Peyer's patch (tissue), 4 donors: Measurements from ENCODE around the gene DARS1. TPM values are rescaled to one million over a fixed set of nuclear protein-coding genes. Genes with fewer than 3 reads are reported as not detected.
"Not testable (repeated sequence)": the region's sequence is repeated elsewhere in the genome, so short reads cannot be mapped to it uniquely, and the experiment has no call there.

Experiments used
- DNase-seq, 3 donors: peaks; one replicate each; pipeline ENCODE4 v3.0.0-alpha.2; 2017 to 2019
- H3K27ac ChIP-seq, 4 donors: fragments of 200-600 bp; sonication (generic); one replicate each; pipeline ENCODE4 v1.5.1; 2016 to 2019
- H3K27me3 ChIP-seq, 2 donors: fragments of 200-600 bp; sonication (generic); one replicate each; pipeline ENCODE4 v1.5.1; 2019
- H3K36me3 ChIP-seq, 3 donors: fragments of 200-600 bp; sonication (generic); one replicate each; pipeline ENCODE4 v1.5.1; 2016 to 2019
- H3K4me1 ChIP-seq, 4 donors: fragments of 200-600 bp; sonication (generic); one replicate each; pipeline ENCODE4 v1.5.1; 2016 to 2019
- H3K4me3 ChIP-seq, 4 donors: fragments of 200-600 bp; sonication (generic); 1 replicate in 3 of 4; 2 replicates in 1 of 4; pipeline ENCODE4 v1.5.1; 2016 to 2019; ENCODE audit warnings: mild to moderate bottlenecking in 1 of 4
- H3K9me3 ChIP-seq, 4 donors: fragments of 200-600 bp; sonication (generic); one replicate each; pipeline ENCODE4 v1.5.1; 2016 to 2019; ENCODE audit warnings: mild to moderate bottlenecking in 1 of 4
- CTCF ChIP-seq, 6 experiments: fragments of 450-650 bp in 4 of 6; fragments of 200-600 bp in 2 of 6; sonication (generic) in 1 of 6; IDR thresholded peaks; one replicate each; pipeline ENCODE4 v1.5.1; 2017 to 2019; ENCODE audit warnings: antibody characterized with exemption in 6 of 6, mild to moderate bottlenecking in 3 of 6, moderate library complexity in 1 of 6
- POLR2A ChIP-seq, 2 donors: fragments of 450-650 bp; IDR thresholded peaks; one replicate each; pipeline ENCODE4 v1.5.1; 2017; ENCODE audit warnings: antibody characterized with exemption in 2 of 2, mild to moderate bottlenecking in 2 of 2, moderate library complexity in 2 of 2
- total RNA-seq, 4 donors: library from RNA; depleted of rRNA; stranded (reverse); fragments of >200 nt; gene quantifications; one replicate each; pipeline ENCODE4 v1.1.0, GENCODE V29; 2016

Gene DARS1
- total RNA-seq, 4 donors from 2014 or later, result 27.5 to 75.9 (median 30.6) TPM

- H3K36me3 ChIP-seq, result no peaks in the 10 kb centered on the region
- no peaks in the 10 kb centered on the region for H3K4me1 ChIP-seq
- no peaks in the 10 kb centered on the region for H3K9me3 ChIP-seq
- no peak for DNase-seq
- no peak overlapping the region for H3K27ac ChIP-seq
- no peak for TF ChIP-seq CTCF (IDR thresholded peaks at IDR 0.05)
- no peak for TF ChIP-seq POLR2A (IDR thresholded peaks at IDR 0.05)
- no peak overlapping the region for H3K4me3 ChIP-seq
- no peaks in the 10 kb centered on the region for H3K27me3 ChIP-seq
Measured at GRCh38 chr2:135885709-135886108, 99.7 kb downstream of the DARS1 start.

GRCh38 chr2:135882415-135882814, 103.0 kb downstream of the DARS1 start:
- TF ChIP-seq POLR2A (IDR thresholded peaks at IDR 0.05) (no peak), CTCF (IDR thresholded peaks at IDR 0.05) (no peak)
- Histone ChIP-seq H3K27ac (no peak overlapping the region), H3K36me3 (no peaks in the 10 kb centered on the region), H3K9me3 (no peaks in the 10 kb centered on the region), H3K27me3 (no peaks in the 10 kb centered on the region), H3K4me1 (no peaks in the 10 kb centered on the region), H3K4me3 (no peak overlapping the region)
- DNase-seq, result no peak

- H3K4me3 ChIP-seq, result peak overlapping the region; percentile 65 to 94 (median 74)
- not testable (repeated sequence) for H3K36me3 ChIP-seq, H3K27me3 ChIP-seq, DNase-seq, H3K9me3 ChIP-seq
- H3K27ac ChIP-seq, result peak overlapping the region in 3 of 4 donors; percentile 15 to 90 (median 86)
- H3K4me1 ChIP-seq, result peaks cover 0 to 13% (median 7%) of the 10 kb centered on the region in 4 donors
Measured at GRCh38 chr2:135876770-135877169, 108.7 kb downstream of the DARS1 start.

GRCh38 chr2:135876066-135876711, 109.2 kb downstream of the DARS1 start, which contains the start of gene MCM6:
Gene MCM6 (minus strand): TSS chr2:135876443. CDS start chr2:135876365, 78 bp downstream.
- Histone ChIP-seq H3K27ac (peak within 1 kb of the TSS; percentile 74 to 90 (median 84)), H3K27me3 (no peaks in the 10 kb centered on the region), H3K9me3 (no peaks in the 10 kb centered on the region), H3K4me1 (peaks cover 0 to 13% (median 7%) of the 10 kb centered on the region in 4 donors), H3K36me3 (no peaks in the 10 kb centered on the region), H3K4me3 (peak within 1 kb of the TSS; percentile 65 to 94 (median 74))
- TF ChIP-seq CTCF (IDR thresholded peaks at IDR 0.05), result peak in 5 of 6 experiments; percentile 18 to 51 (median 47)
- peak; percentile 33 to 49 for TF ChIP-seq POLR2A (IDR thresholded peaks at IDR 0.05)
- peak; percentile 95 to 99 (median 98) for DNase-seq

GRCh38 chr2:135875491-135876065, 109.8 kb downstream of the DARS1 start:
- Histone ChIP-seq H3K9me3 (no peaks in the 10 kb centered on the region), H3K36me3 (no peaks in the 10 kb centered on the region), H3K27me3 (no peaks in the 10 kb centered on the region), H3K27ac (peak overlapping the region; percentile 74 to 90 (median 84)), H3K4me1 (peaks cover 0 to 13% (median 7%) of the 10 kb centered on the region in 4 donors), H3K4me3 (peak overlapping the region; percentile 65 to 94 (median 74))
- TF ChIP-seq CTCF (IDR thresholded peaks at IDR 0.05) (no peak), POLR2A (IDR thresholded peaks at IDR 0.05) (no peak)
- DNase-seq, result peak; percentile 73 to 86 (median 78)

- no peak for TF ChIP-seq CTCF (IDR thresholded peaks at IDR 0.05)
- TF ChIP-seq POLR2A (IDR thresholded peaks at IDR 0.05), result no peak
- Histone ChIP-seq H3K27me3 (no peaks in the 10 kb centered on the region), H3K9me3 (no peaks in the 10 kb centered on the region), H3K27ac (peak overlapping the region in 1 of 4 donors; percentile 90), H3K4me1 (peaks cover 0 to 13% (median 7%) of the 10 kb centered on the region in 4 donors), H3K4me3 (peak overlapping the region in 2 of 4 donors; percentile 68 to 79), H3K36me3 (peaks cover 0 to 4% (median 0%) of the 10 kb centered on the region in 3 donors)
- no peak for DNase-seq
Measured at GRCh38 chr2:135874777-135875365, 110.6 kb downstream of the DARS1 start.
